CMK (cell line): ENCODE results near the gene PRKCZ.

Experiments used
- DNase-seq: peaks from one replicate; pipeline ENCODE4 v3.0.0-alpha.2; 2010; ENCODE audit warnings: low read depth

The PRKCZ gene

GRCh38 chr1:2046174-2046917 is 3.9 kb upstream of the PRKCZ start:
- peak; percentile 45 for DNase-seq

DNA sequence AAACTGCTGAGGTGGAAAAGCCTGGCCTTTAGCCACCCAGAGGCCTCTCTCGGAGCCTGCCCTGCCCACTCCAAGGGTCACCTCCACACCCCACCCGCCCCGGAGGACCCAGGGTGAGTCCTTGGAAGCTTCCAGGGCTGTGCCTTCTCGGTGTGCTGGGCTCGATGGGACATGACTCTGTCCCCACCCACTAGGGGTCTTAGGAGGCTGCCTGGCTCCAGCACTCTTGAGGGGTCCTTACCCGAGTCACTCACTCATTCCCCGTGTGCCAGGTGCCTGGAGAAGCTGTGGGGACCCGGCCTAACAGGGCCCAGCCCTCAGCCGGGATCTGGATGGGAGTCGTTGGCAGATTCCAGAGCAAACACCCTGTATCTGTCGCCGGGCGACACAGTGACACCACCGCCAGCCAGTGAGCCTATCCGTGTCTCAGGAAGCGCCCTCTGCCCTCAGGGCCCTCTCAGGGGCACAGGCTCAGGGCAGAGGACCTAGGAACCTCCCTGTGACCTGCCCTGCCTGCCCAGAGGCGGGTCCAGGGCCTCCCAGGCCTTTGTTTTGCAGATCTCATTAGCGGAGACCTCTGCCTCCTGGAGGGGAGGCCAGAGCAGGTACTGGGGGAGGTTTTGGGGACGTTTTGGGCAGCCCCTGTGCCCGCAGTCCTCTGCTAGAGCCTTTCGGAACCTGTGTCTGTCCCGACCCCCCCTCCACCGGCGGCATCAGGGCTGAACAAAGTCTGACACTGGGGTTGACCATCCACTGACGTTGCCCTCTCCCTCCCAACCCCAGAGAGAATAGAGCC is 3.1 kb upstream of the PRKCZ start:
- no peak for DNase-seq

- no peak for DNase-seq
Observed at GRCh38 chr1:2047749-2048729, 2.2 kb upstream of the PRKCZ start.

GRCh38 chr1:2049225-2049717 is 940 bp upstream of the PRKCZ start:
- DNase-seq: no peak

GRCh38 chr1:2050461-2050792 is 216 bp downstream of the PRKCZ start:
- no peak for DNase-seq

DNA sequence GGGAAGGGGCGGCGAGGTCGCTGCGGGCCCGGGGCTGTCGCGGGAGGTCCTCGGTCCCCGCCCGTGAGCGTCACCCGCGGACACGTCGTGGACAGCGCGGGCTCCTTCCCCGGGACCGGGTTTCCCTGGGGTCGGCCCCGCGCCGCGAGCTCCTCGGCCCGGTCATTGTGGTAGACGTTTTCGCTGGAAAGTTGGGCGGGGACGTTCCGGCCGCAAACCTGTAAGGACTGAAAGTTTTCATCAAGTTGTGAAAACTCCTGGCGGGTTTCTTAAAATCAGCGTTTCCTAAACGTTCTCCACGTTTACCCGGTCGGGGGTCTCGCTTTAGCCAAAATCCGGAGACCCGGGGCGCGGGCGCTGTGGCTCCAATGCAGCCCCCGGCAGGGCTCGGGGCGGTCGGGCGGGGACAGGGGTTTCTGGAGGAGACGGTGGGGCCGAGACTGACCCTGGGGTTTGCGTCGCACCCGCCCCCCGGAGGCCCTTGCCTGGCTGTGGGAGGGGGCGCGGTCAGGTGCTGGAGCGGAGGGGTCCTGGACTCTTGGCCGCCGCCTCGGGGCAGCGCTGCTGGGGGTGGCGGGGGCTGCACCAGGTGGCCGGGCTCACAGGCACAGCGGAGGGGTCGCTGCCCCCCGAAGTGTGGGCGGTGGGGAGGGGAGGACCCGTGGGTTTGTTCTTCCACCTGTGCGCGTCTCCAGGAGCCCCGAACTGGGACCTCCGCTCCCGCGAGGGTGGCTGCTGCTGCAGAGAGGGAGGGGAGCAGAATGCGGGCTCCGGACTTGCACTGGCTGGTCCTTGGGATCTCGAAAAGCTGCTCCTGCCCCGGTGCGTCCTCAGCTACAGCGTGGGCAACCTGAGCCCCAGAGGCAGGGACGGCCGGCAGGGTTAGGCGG is 827 bp downstream of the PRKCZ start:
- DNase-seq: no peak

GRCh38 chr1:2052054-2052679 is 2.0 kb downstream of the PRKCZ start:
- DNase-seq: no peak

GRCh38 chr1:2052756-2053155 is 2.5 kb downstream of the PRKCZ start:
- no peak for DNase-seq

- no peak for DNase-seq
Observed at GRCh38 chr1:2053217-2053616, 3.0 kb downstream of the PRKCZ start.

GRCh38 chr1:2053784-2054376 is 3.7 kb downstream of the PRKCZ start:
- DNase-seq: no peak

- no peak for DNase-seq
Observed at GRCh38 chr1:2054560-2054959, 4.3 kb downstream of the PRKCZ start.

GRCh38 chr1:2055911-2056575 is 5.8 kb downstream of the PRKCZ start:
- DNase-seq: no peak

- DNase-seq: no peak
Observed at GRCh38 chr1:2056955-2057590, 6.9 kb downstream of the PRKCZ start.

DNA sequence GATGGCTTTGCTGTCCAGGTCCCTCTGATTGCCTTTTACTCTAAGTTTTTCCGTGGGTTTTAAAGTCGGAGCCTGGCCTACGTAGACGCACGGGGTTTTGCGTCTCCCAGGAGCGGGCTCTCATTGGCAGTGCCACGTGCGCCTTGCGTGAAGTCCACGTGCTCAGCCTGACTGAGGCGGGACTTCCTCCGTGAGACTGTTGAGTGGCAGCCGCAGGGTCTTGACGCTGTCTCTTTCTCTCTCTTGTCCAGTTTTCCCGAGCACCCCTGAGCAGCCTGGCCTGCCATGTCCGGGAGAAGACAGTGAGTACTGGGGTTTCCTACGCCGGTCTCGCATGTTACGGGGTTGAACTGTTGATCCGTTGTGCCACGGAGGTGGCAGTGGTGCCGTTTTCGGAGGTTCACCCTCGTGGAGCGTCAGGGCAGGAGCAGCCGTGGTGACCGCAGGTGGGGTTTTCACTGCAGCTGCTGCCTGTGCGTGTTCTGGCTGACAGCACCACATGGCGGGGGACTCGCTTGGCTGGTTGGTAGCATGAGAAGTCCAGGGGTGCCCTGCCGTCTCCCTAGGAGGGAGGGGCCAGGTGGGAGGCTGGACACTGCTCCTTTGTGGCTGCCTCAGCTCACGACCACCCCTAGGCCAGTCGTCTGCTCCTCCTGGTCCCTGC is 9.2 kb downstream of the PRKCZ start:
- no peak for DNase-seq

GRCh38 chr1:2060072-2060471 is 9.9 kb downstream of the PRKCZ start:
- DNase-seq: no peak

GRCh38 chr1:2060535-2060934 is 10.3 kb downstream of the PRKCZ start:
- DNase-seq: no peak

GRCh38 chr1:2061065-2061778 is 11.0 kb downstream of the PRKCZ start:
- no peak for DNase-seq

DNA sequence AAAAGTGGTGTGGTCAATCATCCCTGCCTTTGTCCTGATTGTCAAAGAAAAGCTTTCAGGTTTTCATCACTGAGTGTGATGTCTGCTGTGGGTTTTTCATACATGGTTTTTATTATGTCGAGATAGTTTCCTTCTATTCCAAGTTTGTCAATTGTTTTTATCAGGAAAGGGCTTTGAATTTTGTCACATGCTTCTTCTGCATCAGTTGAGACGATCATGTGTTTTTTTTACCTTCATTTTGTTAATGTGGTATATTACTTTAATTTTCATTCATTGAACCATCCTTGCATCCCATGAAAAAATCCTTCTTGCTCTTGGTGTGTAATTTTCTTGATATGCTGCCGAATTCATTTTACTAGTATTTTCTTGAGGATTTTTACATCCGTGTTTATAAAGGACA is 15.5 kb downstream of the PRKCZ start:
- no peak for DNase-seq
